Sigmoid colon (tissue), 4 donors: ENCODE data around the gene RDX.

Experiments used
- POLR2A ChIP-seq, 2 donors: fragments of 450-650 bp; IDR thresholded peaks; one replicate each; pipeline ENCODE4 v1.6.1; 2016; ENCODE audit warnings: antibody characterized with exemption in 2 of 2, mild to moderate bottlenecking in 2 of 2, moderate library complexity in 2 of 2
- POLR2AphosphoS5 ChIP-seq, 4 donors: sonication (generic); formaldehyde crosslinking; IDR thresholded peaks; one replicate each; pipeline ENCODE4 v1.6.1; 2017; ENCODE audit warnings: antibody characterized with exemption in 4 of 4
- TF ChIP-seq, protein P1 (sequence below), 4 experiments: fragments of 450-650 bp in 3 of 4; fragments of 200-600 bp in 1 of 4; IDR thresholded peaks; one replicate each; pipeline ENCODE4 v1.5.1; 2016 to 2019; ENCODE audit warnings: antibody characterized with exemption in 4 of 4, mild to moderate bottlenecking in 3 of 4, moderate library complexity in 2 of 4

DNA sequence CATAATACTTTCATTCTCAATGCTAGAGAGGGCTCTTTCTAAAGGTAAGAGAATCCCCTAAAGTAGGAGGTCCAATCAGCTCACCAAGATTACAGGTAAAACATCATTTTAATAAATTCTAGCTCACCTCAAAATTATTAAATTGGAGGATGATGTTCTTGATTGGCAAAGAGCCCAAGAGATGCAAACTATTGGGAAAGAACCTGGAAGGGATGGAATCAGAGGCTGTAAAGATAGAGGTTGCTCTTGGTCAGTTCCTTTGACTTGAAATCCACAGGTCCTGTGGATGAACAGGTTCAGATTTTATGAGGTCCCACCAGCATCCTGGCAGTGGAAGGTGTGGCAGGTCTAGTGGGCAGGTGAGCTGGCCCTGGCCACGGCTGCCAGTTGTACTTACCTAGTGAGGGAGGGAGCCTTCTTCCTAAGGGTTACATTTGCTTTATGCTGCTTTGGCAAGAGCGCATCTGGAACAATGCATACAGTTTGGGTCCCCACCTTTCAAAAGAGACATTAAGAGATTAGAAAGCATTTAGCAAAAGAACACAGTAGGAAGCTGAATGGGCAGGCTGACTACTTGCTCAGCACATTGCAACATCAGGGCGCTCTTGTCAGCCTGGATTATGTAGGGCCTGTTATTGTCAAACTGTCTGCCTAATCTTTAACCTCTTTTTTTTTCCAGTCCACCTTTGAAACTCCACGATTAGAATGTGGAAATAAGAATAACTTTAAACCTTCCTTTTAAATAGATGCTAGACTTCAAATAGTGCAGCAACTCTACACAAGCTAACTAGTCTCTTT is 97.0 kb downstream of the RDX start:
- TF ChIP-seq, protein P1, sequence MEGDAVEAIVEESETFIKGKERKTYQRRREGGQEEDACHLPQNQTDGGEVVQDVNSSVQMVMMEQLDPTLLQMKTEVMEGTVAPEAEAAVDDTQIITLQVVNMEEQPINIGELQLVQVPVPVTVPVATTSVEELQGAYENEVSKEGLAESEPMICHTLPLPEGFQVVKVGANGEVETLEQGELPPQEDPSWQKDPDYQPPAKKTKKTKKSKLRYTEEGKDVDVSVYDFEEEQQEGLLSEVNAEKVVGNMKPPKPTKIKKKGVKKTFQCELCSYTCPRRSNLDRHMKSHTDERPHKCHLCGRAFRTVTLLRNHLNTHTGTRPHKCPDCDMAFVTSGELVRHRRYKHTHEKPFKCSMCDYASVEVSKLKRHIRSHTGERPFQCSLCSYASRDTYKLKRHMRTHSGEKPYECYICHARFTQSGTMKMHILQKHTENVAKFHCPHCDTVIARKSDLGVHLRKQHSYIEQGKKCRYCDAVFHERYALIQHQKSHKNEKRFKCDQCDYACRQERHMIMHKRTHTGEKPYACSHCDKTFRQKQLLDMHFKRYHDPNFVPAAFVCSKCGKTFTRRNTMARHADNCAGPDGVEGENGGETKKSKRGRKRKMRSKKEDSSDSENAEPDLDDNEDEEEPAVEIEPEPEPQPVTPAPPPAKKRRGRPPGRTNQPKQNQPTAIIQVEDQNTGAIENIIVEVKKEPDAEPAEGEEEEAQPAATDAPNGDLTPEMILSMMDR (IDR thresholded peaks at IDR 0.05) = no peak
- TF ChIP-seq POLR2A (IDR thresholded peaks at IDR 0.05) (no peak), POLR2AphosphoS5 (IDR thresholded peaks at IDR 0.05) (no peak)
